ENCODE results near the gene PCBD2.
"Not testable (repeated sequence)": the region's sequence is repeated elsewhere in the genome, so short reads cannot be mapped to it uniquely, and the experiment has no call there.

The PCBD2 gene

GRCh38 chr5:134910752-134911151 lies 5.8 kb downstream of the PCBD2 start:
- DNase-seq: not testable (repeated sequence)

- no peak for DNase-seq
Measured at GRCh38 chr5:134911285-134912206, 6.6 kb downstream of the PCBD2 start.

GRCh38 chr5:134913254-134913653 lies 8.3 kb downstream of the PCBD2 start:
- no peak for DNase-seq

- DNase-seq: no peak
Measured at GRCh38 chr5:134913795-134914194, 8.9 kb downstream of the PCBD2 start.

- no peak for DNase-seq
Measured at GRCh38 chr5:134917070-134917815, 12.3 kb downstream of the PCBD2 start.

GRCh38 chr5:134918861-134919260 lies 13.9 kb downstream of the PCBD2 start:
- DNase-seq: no peak

- DNase-seq: no peak
Measured at GRCh38 chr5:134920848-134921575, 16.1 kb downstream of the PCBD2 start.

- DNase-seq: no peak
Measured at GRCh38 chr5:134932508-134932907, 27.6 kb downstream of the PCBD2 start.

GRCh38 chr5:134934202-134934601 lies 29.3 kb downstream of the PCBD2 start:
- no peak for DNase-seq

GRCh38 chr5:134935711-134936602 lies 31.0 kb downstream of the PCBD2 start:
- DNase-seq: no peak

GRCh38 chr5:134937526-134937925 lies 32.6 kb downstream of the PCBD2 start:
- DNase-seq: no peak

- no peak for DNase-seq
Measured at GRCh38 chr5:134938030-134938429, 33.1 kb downstream of the PCBD2 start.

- DNase-seq: no peak
Measured at GRCh38 chr5:134939500-134939899, 34.6 kb downstream of the PCBD2 start.

GRCh38 chr5:134943547-134943946 lies 38.6 kb downstream of the PCBD2 start:
- no peak for DNase-seq

- no peak for DNase-seq
Measured at GRCh38 chr5:134944630-134945029, 39.7 kb downstream of the PCBD2 start.

GRCh38 chr5:134945041-134945440 lies 40.1 kb downstream of the PCBD2 start:
- DNase-seq: no peak

- no peak for DNase-seq
Measured at GRCh38 chr5:134948911-134949310, 44.0 kb downstream of the PCBD2 start.

GRCh38 chr5:134949316-134949715 lies 44.4 kb downstream of the PCBD2 start:
- DNase-seq: no peak

GRCh38 chr5:134957920-134958608 lies 53.1 kb downstream of the PCBD2 start:
- DNase-seq: no peak

- DNase-seq: no peak
Measured at GRCh38 chr5:134958755-134959154, 53.8 kb downstream of the PCBD2 start.

GRCh38 chr5:134963098-134963497 lies 58.2 kb downstream of the PCBD2 start:
- DNase-seq: no peak

Measured in NCI-H2029 (cell line).